HG03175 (cell line): ENCODE results near the gene SNX24.
A peak's percentile ranks its signal among the peaks of the same experiment; 100 is the strongest.

Experiments
- ATAC-seq: cut with Tn5 transposase; IDR thresholded peaks from one replicate; pipeline ENCODE4 v1.9.1; 2021; ENCODE audit warnings: mild to moderate bottlenecking, moderate library complexity; ENCODE audit not compliant: unreplicated experiment

Gene SNX24

DNA sequence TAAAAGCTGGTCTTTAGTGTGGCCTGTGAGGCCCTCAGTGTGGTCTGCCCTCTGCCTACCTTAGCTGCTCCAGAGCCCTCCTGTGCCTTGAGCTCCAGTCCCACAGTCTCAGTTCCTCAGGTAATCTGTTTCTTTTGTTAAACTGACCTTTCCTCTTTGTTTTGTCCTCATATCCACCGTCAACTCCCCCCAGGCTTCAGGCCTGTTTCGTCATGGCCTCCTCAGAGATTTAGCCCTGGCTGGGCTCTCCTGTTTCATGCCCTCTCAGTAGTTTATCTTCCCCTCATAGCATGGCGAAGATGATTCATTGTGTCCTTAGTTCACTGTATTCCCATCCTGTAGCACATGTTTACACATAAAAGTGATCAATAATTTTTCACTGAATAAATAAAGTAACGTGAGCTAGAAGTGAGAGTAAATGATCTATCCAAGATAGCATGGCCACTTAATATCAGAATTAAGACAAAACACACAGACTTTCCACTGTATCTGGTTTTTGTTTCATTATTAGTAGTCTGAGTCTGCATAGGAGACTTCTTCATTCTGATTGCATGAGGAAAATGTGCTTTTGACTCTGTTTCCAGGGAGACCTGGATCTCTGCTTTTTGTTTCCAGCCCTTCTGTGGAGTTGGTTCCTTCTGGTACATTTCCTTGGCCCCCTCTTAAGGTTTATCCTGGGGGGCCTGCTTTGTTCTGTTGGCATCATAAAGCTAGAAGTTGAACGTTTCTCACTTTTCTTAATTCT, 70.5 kb downstream of the SNX24 start:
- peak; percentile 98 for ATAC-seq

- ATAC-seq, result no peak
Measured at GRCh38 chr5:122916490-122916889, 71.1 kb downstream of the SNX24 start.

- ATAC-seq, result no peak
Measured at GRCh38 chr5:122919969-122920368, 74.6 kb downstream of the SNX24 start.

DNA sequence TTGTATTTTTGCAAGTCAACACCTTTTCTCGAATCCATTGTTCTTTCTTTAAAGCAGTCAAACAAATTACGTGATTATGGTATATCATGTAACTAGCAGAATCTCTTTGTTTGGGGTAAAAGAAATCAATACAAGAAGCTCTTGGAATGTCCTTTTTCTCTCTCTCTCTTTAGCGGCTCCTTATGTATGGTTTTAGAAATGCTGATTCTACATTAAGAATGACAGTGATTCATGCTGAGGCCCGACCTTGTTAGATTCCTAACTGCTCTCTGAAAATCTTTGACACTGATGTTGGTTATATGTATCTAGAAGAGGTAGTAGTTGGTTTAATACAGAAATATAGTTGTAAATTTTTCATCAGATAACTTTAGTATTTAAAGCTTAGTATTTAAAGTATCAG, 76.4 kb downstream of the SNX24 start:
- no peak for ATAC-seq

DNA sequence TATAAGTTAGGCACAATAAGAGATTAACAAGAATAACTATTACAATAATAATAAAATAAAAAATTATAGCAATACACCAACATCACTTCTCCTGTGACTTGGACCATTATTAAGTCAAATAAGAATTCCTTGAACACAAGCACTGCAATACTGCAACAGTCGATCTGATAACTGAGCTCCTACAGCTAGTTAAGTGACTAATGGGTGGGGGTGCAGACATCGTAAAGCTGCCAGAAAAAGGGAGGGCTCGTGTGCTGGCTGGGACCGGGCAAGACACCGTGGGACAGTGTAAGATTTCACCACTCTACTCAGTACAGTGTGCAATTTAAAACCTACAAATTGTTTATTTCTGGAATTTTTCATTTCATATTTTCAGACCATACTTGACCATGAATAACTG, 78.8 kb downstream of the SNX24 start:
- no peak for ATAC-seq

- no peak for ATAC-seq
Measured at GRCh38 chr5:122924719-122925395, 79.4 kb downstream of the SNX24 start.

DNA sequence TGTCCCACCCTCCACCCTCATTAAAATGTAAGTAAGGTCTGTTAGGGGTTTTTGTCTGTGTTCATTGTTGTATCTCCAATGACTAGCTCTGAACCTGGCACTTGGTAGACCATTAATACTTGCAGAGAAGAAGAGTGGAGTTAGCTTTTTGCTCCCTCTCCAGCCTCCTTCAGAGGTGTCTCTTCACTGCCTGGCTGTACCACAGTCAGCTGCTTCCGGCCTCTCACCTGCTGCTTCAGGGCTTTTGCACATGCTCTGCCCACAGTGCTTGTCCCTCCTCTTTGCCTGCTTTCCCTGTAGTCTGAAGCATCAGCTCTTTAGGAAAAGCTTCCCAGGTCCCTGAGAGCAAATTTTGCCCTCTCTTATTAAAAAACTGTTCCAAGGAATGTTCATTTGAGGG, 83.6 kb downstream of the SNX24 start:
- ATAC-seq, result no peak

DNA sequence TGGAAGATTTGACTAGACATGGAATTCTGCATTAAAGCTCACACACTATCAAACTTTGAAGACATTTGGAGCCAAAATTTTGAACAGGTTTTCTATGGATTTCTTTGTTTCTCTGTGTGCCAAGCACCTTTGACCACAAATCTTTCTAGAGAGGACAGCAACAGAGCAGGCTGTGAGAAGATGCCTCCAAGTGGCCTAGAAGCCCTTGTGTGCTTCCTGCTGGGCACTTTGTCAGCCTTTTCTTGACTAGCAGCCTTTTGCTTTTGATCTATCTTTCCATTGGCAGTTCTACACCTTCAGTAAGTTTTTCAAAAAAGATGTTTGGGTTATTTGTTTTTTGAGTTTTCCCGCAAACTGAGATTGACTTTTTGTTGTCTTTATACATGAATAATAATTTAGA, 84.6 kb downstream of the SNX24 start:
- ATAC-seq, result no peak

- ATAC-seq, result no peak
Measured at GRCh38 chr5:122933956-122934355, 88.5 kb downstream of the SNX24 start.

GRCh38 chr5:122936088-122936487, 90.7 kb downstream of the SNX24 start:
- ATAC-seq, result no peak

- ATAC-seq, result no peak
Measured at GRCh38 chr5:122937914-122938313, 92.5 kb downstream of the SNX24 start.

DNA sequence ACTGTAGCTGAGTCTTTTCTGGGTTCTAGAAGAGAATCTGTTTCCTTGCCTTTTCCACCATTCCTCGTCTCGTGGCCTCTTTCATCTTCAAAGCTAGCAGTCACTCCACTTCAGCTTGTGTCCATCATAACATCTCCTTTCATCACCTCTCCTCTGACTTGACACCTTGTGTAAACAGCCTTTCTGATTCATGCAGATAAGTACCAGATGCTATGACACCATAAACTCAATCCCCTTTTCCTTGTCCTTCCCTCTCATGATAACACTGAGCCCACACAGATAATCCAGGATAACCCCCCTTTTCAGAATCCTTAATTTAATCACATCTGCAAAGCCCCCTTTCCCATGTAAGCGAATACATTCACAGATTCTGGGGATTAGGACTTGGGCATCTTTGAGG, 95.5 kb downstream of the SNX24 start:
- no peak for ATAC-seq

DNA sequence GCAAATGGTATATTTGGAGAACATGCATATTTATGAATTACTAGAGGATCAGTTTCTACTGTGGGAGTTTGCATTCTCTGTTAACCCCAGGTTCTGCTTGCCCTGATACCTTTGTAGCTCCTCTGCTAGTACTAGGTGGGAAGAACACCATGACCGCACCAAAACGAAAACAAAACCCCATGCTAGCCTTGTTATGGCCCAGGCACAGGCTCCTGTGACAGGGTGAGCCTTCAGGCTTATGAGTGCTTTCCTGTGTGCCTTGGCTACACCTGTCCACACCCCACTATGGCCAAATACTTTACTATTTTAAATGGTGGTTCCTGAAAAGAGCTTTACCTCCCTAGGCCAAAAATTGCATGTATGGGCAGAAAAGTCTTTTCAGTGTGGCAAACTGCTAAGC, 96.3 kb downstream of the SNX24 start:
- no peak for ATAC-seq

DNA sequence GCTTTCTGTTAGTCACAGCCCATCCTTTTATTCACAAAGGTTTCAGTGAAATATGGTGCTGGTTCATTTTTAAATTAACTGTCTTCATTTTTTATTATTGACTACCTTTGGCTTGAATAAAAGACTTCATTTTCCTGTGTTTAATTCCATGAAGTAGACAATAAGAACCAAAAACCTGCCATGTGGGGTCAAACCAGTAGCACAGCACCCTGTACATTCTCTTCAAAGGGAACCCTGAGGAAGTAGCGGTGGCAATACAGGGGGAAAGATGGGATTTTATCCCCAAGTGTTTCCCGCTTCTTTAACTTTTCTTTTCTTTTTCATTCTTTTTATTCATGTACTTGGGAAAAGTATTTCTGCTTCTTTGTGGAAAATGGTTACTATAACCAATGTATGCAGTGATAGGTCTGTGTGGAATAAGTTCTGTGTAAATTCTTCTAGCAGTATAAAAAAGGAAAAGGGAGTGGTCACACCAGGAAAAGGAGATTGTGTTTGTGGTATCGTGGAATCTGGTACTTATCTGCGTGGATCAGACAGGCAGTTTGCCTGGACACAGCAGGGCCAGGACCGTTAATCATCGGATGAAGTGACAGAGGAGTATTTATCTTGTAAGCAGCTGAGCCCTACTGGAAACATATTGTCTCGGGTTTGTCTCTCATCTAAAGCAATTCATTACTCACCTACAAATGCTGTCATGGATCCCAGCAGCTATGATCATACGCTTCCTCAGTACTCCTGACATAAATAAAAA, 96.9 kb downstream of the SNX24 start:
- no peak for ATAC-seq

DNA sequence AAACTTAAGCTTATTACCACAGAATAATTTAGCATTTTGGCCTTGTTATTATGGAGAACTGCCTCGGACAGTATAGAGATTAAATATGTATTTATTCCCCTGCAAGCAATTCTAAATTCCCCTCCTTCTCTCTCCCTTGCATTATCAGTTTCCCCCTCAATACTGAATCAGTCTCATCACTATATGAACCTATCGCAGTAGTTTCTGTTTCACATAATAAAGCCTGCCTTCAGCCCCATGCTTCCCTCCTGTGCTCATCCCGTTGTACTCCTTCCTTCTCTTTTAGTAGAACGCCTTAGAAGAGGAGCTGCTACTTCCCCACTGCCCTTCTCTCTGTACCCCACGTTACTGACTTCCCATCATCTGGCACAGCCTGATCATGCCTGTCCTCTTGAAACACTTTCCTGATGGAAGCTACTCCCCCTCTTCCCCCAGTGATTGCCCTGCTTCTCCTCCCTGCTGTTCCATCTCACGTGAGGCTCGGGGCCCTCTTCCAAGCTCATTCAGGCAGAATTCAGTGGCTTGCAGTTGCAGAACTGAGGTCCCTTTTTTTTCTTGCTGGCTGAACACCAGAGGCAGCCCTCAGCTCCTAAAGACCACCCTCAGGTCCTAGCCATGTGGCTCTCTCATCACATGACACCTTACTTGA, 97.8 kb downstream of the SNX24 start:
- ATAC-seq, result no peak

- ATAC-seq, result no peak
Measured at GRCh38 chr5:122944051-122944450, 98.6 kb downstream of the SNX24 start.

- no peak for ATAC-seq
Measured at GRCh38 chr5:122947372-122947771, 102.0 kb downstream of the SNX24 start.

GRCh38 chr5:122947772-122948171, 102.4 kb downstream of the SNX24 start:
- ATAC-seq, result no peak

GRCh38 chr5:122948319-122948718, 102.9 kb downstream of the SNX24 start:
- ATAC-seq, result no peak

GRCh38 chr5:122951658-122952057, 106.2 kb downstream of the SNX24 start:
- ATAC-seq, result no peak

GRCh38 chr5:122954719-122955118, 109.3 kb downstream of the SNX24 start:
- ATAC-seq, result no peak
